Neural cell (in vitro differentiated cells): ENCODE data around the gene CNGA3. TPM values are rescaled to one million over a fixed set of nuclear protein-coding genes. Genes with fewer than 3 reads are reported as not detected.

Experiments
- H2AFZ ChIP-seq: fragments of 200-600, 300-800 bp; sonication (generic), shearing (Covaris generic); 2 replicates; pipeline ENCODE4 v1.6.0; 2014; ENCODE audit warnings: low read depth, mild to moderate bottlenecking, antibody characterized with exemption, low read length, moderate library complexity
- H3F3A ChIP-seq: fragments of 200-600 bp; shearing (Covaris generic); 2 replicates; pipeline ENCODE4 v1.6.1; 2016; ENCODE audit warnings: mild to moderate bottlenecking, moderate library complexity, mixed read lengths, antibody characterized with exemption, low read length; ENCODE audit not compliant: insufficient read depth, poor library complexity, severe bottlenecking
- H3K27ac ChIP-seq: fragments of 200-600, 300-800 bp; sonication (generic), shearing (Covaris generic); 2 replicates; pipeline ENCODE4 v1.5.1; 2014; ENCODE audit warnings: mild to moderate bottlenecking, low read length, moderate library complexity
- H3K27me3 ChIP-seq: fragments of 300-800, 200-600 bp; sonication (generic), shearing (Covaris generic); 2 replicates; pipeline ENCODE4 v1.6.0; 2014; ENCODE audit warnings: mild to moderate bottlenecking, low read depth, low read length, moderate library complexity; ENCODE audit not compliant: insufficient read depth
- H3K36me3 ChIP-seq: fragments of 300-800, 200-600 bp; sonication (generic), shearing (Covaris generic); 2 replicates; pipeline ENCODE4 v1.5.1; 2014; ENCODE audit warnings: mild to moderate bottlenecking, antibody characterized with exemption, low read length, moderate library complexity; ENCODE audit not compliant: insufficient read depth
- H3K4me2 ChIP-seq: fragments of 300-800, 200-600 bp; sonication (generic), shearing (Covaris generic); 2 replicates; pipeline ENCODE4 v1.6.0; 2014; ENCODE audit warnings: mild to moderate bottlenecking, low read length
- H3K4me3 ChIP-seq: fragments of 300-800, 200-600 bp; sonication (generic), shearing (Covaris generic); 2 replicates; pipeline ENCODE4 v1.5.1; 2014; ENCODE audit warnings: mild to moderate bottlenecking, low read length, moderate library complexity
- H3K79me2 ChIP-seq: fragments of 200-600 bp; shearing (Covaris generic); replicated peaks from 2 replicates; pipeline ENCODE4 v1.6.0; 2014; ENCODE audit warnings: mild to moderate bottlenecking, low read length, moderate library complexity; ENCODE audit not compliant: insufficient read depth
- H3K9ac ChIP-seq: fragments of 300-800, 200-600 bp; sonication (generic), shearing (Covaris generic); 2 replicates; pipeline ENCODE4 v1.6.1; 2016; ENCODE audit warnings: mild to moderate bottlenecking, low read length, mixed read lengths
- H3K9me2 ChIP-seq: fragments of 200-600 bp; shearing (Covaris generic); 2 replicates; pipeline ENCODE4 v1.6.1; 2016; ENCODE audit warnings: mild to moderate bottlenecking, low read length, mixed read lengths; ENCODE audit not compliant: insufficient read depth
- H3K9me3 ChIP-seq: fragments of 200-600, 300-800 bp; sonication (generic), shearing (Covaris generic); 2 replicates; pipeline ENCODE4 v1.6.1; 2016; ENCODE audit warnings: mild to moderate bottlenecking, mixed run types, low read length, moderate library complexity, mixed read lengths
- H4K20me1 ChIP-seq: fragments of 200-600 bp; shearing (Covaris generic); 2 replicates; pipeline ENCODE4 v1.6.1; 2016; ENCODE audit warnings: mild to moderate bottlenecking, mixed run types; ENCODE audit not compliant: insufficient read depth
- EP300 ChIP-seq: fragments of 450-650 bp; conservative IDR thresholded peaks from 2 replicates; pipeline ENCODE4 v1.6.1; 2014; ENCODE audit warnings: antibody characterized with exemption, mild to moderate bottlenecking, moderate library complexity; ENCODE audit not compliant: poor library complexity, severe bottlenecking
- EZH2 ChIP-seq: fragments of 200-600, 300-800 bp; shearing (Covaris generic), sonication (generic); IDR thresholded peaks from 2 replicates; pipeline ENCODE4 v1.6.1; 2014; ENCODE audit warnings: antibody characterized with exemption, low read length, borderline replicate concordance, mild to moderate bottlenecking; ENCODE audit not compliant: insufficient read depth, poor library complexity, severe bottlenecking
- MXI1 ChIP-seq: fragments of 450-650 bp; conservative IDR thresholded peaks from 2 replicates; pipeline ENCODE4 v1.6.1; 2014; ENCODE audit warnings: antibody characterized with exemption, mild to moderate bottlenecking; ENCODE audit not compliant: poor library complexity, severe bottlenecking
- POLR2AphosphoS5 ChIP-seq: IDR thresholded peaks from 2 replicates; pipeline ENCODE4 v1.6.1; 2012
- RAD21 ChIP-seq: fragments of 450-650 bp; conservative IDR thresholded peaks from 2 replicates; pipeline ENCODE4 v1.6.1; 2014; ENCODE audit warnings: antibody characterized with exemption, mild to moderate bottlenecking, moderate library complexity
- SMC3 ChIP-seq: fragments of 450-650 bp; conservative IDR thresholded peaks from 2 replicates; pipeline ENCODE4 v1.6.1; 2014; ENCODE audit warnings: antibody characterized with exemption, mild to moderate bottlenecking, moderate library complexity; ENCODE audit not compliant: poor library complexity
- TAF1 ChIP-seq: IDR thresholded peaks from 2 replicates; pipeline ENCODE4 v1.6.1; 2012; ENCODE audit warnings: low read depth
- polyA plus RNA-seq: library from polyadenylated mRNA; depleted of rRNA; stranded (reverse); fragments of >200 nt; gene quantifications from 2 replicates; pipeline ENCODE4 v1.2.3, GENCODE V29; 2014
- TF ChIP-seq, protein P1 (sequence below): IDR thresholded peaks from 2 replicates; pipeline ENCODE4 v1.6.1; 2012; ENCODE audit warnings: borderline replicate concordance
- TF ChIP-seq, protein P2 (sequence below): fragments of 450-650 bp; IDR thresholded peaks from 2 replicates; pipeline ENCODE4 v1.5.1; 2014; ENCODE audit warnings: antibody characterized with exemption, mild to moderate bottlenecking, moderate library complexity; ENCODE audit not compliant: poor library complexity, severe bottlenecking

CNGA3 gene
- polyA plus RNA-seq, 1 donor from 2014 or later = 0.64 TPM

DNA sequence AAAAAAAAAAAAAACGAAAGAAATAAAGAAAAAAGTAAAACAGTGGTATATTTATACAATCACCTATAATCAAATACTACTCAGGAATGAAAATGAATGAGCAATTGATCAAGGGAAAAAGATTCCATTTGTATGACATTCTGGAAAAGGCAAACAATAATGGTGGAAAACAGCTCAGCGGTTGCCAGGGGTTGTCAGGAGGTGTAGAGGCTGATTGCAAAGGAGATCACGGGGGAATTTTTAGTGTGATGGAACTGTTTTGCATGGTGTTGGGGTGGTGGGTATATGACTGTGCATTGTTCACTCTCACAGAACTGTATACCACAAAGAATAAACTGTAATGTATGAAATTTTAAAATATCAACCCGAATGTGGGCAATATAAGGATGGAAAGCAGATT is 52.9 kb downstream of the CNGA3 start:
- H3F3A ChIP-seq = no peaks in the 10 kb centered on the region
- no peak overlapping the region for H3K4me2 ChIP-seq
- H3K4me3 ChIP-seq = no peak overlapping the region
- H3K27ac ChIP-seq = no peak overlapping the region
- TF ChIP-seq TAF1 (no peak), POLR2AphosphoS5 (no peak)
- TF ChIP-seq, protein P1, sequence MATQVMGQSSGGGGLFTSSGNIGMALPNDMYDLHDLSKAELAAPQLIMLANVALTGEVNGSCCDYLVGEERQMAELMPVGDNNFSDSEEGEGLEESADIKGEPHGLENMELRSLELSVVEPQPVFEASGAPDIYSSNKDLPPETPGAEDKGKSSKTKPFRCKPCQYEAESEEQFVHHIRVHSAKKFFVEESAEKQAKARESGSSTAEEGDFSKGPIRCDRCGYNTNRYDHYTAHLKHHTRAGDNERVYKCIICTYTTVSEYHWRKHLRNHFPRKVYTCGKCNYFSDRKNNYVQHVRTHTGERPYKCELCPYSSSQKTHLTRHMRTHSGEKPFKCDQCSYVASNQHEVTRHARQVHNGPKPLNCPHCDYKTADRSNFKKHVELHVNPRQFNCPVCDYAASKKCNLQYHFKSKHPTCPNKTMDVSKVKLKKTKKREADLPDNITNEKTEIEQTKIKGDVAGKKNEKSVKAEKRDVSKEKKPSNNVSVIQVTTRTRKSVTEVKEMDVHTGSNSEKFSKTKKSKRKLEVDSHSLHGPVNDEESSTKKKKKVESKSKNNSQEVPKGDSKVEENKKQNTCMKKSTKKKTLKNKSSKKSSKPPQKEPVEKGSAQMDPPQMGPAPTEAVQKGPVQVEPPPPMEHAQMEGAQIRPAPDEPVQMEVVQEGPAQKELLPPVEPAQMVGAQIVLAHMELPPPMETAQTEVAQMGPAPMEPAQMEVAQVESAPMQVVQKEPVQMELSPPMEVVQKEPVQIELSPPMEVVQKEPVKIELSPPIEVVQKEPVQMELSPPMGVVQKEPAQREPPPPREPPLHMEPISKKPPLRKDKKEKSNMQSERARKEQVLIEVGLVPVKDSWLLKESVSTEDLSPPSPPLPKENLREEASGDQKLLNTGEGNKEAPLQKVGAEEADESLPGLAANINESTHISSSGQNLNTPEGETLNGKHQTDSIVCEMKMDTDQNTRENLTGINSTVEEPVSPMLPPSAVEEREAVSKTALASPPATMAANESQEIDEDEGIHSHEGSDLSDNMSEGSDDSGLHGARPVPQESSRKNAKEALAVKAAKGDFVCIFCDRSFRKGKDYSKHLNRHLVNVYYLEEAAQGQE = no peak
- no peak overlapping the region for H2AFZ ChIP-seq
- no peaks in the 10 kb centered on the region for H3K36me3 ChIP-seq
- no peaks in the 10 kb centered on the region for H4K20me1 ChIP-seq
- no peaks in the 10 kb centered on the region for H3K9me2 ChIP-seq
- no peak overlapping the region for H3K9ac ChIP-seq
- no peaks in the 10 kb centered on the region for H3K27me3 ChIP-seq
- H3K9me3 ChIP-seq = no peaks in the 10 kb centered on the region
- H3K79me2 ChIP-seq = no peaks in the 10 kb centered on the region

DNA sequence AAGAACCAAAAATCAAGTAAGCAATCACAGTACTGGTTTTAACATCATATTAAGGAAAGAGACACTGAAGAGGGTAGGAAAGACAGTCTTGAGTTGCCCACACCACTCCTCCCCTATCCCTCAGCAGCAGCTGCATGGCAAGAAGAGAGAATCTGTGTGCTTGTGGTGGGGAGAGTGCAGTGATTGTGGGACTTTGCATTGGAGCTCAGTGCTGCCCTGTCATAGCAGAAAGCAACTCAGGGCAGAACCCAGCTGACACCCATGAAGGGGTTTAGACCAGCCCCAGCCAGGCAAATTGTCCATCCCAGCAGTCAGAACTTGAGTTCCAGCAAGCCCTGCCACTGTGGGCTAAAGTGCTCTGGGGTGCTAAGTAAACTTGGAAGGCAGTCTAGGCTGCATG is 57.6 kb downstream of the CNGA3 start:
- Histone ChIP-seq H3K4me3 (no peak overlapping the region), H2AFZ (no peak overlapping the region), H3K9me3 (no peaks in the 10 kb centered on the region), H3K36me3 (no peaks in the 10 kb centered on the region), H3K27me3 (no peaks in the 10 kb centered on the region), H3K79me2 (no peaks in the 10 kb centered on the region), H3K9me2 (no peaks in the 10 kb centered on the region), H3K27ac (no peak overlapping the region), H3F3A (no peaks in the 10 kb centered on the region), H3K9ac (no peak overlapping the region), H4K20me1 (no peaks in the 10 kb centered on the region), H3K4me2 (no peak overlapping the region)
- TF ChIP-seq, protein P2, sequence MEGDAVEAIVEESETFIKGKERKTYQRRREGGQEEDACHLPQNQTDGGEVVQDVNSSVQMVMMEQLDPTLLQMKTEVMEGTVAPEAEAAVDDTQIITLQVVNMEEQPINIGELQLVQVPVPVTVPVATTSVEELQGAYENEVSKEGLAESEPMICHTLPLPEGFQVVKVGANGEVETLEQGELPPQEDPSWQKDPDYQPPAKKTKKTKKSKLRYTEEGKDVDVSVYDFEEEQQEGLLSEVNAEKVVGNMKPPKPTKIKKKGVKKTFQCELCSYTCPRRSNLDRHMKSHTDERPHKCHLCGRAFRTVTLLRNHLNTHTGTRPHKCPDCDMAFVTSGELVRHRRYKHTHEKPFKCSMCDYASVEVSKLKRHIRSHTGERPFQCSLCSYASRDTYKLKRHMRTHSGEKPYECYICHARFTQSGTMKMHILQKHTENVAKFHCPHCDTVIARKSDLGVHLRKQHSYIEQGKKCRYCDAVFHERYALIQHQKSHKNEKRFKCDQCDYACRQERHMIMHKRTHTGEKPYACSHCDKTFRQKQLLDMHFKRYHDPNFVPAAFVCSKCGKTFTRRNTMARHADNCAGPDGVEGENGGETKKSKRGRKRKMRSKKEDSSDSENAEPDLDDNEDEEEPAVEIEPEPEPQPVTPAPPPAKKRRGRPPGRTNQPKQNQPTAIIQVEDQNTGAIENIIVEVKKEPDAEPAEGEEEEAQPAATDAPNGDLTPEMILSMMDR = no peak
- TF ChIP-seq RAD21 = no peak
- TF ChIP-seq EP300 = no peak
- TF ChIP-seq MXI1 = no peak
- TF ChIP-seq TAF1 = no peak
- no peak for TF ChIP-seq POLR2AphosphoS5
- no peak for TF ChIP-seq EZH2
- no peak for TF ChIP-seq SMC3
- TF ChIP-seq, protein P1 = no peak
